GM15510 (cell line): ENCODE data around the gene LMLN.

Experiments used
- POLR2A ChIP-seq: IDR thresholded peaks from 3 replicates; pipeline ENCODE4 v1.6.1; 2011; ENCODE audit warnings: borderline replicate concordance; ENCODE audit not compliant: insufficient read length; ENCODE audit errors: extremely low read depth

LMLN gene

DNA sequence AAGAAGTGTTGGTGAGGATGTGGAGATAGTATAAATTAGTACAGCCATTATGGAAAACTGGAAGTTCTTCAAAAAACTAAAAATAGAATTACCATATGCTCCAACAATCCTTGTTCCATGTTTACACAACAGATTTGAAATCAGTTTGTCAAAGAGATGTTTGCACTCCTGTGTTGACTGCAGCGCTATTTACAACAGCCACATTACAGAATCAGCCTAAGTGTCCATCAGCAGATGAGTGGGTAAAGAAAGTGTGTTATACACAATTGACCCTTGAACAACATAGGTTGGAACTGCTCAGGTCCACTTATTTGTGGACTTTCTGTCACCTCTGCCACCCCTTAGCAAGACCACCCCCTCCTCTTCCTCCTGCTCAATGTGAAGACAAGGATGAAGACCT lies 34.7 kb downstream of the LMLN start:
- no peak for TF ChIP-seq POLR2A

GRCh38 chr3:197996855-197997254 lies 36.8 kb downstream of the LMLN start:
- TF ChIP-seq POLR2A = no peak

GRCh38 chr3:197997936-197998335 lies 37.9 kb downstream of the LMLN start:
- no peak for TF ChIP-seq POLR2A

DNA sequence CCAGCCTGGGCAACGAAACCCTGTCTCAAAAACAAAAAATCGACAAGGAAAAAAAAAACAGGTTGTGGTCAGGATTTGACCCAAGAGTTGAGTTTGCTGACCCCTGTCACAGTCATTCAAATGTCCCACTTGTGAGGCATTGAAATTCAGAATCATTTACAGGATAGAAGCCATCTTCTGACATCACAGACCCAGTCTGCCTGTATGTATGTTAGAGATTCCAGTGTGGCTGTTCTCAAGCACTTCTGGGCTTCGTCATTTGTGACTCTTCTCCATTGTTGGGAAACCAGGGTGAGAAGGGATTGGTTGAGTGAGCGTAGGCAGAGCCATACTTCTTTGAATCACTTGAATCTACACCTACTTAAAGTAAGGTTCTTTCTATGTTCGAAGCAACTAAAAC lies 57.1 kb downstream of the LMLN start:
- no peak for TF ChIP-seq POLR2A

DNA sequence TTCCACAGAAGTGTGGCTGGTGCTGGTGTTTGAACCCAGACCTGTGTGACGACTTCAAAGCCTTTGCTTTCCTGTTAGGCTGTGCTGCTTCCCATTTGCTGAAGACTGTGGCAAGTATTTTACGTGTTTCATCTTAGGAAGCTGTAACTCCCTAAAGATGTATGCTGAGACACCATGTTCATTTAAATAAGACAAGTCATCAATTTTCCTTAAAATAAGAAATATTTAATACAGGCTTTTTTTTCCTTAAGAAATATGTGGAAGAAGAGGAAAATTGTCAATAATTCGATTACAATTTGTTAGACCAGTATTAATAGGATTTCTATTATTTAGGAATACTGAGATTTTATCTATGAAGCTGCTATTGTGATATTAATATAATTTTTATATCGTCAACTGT lies 58.4 kb downstream of the LMLN start:
- no peak for TF ChIP-seq POLR2A

DNA sequence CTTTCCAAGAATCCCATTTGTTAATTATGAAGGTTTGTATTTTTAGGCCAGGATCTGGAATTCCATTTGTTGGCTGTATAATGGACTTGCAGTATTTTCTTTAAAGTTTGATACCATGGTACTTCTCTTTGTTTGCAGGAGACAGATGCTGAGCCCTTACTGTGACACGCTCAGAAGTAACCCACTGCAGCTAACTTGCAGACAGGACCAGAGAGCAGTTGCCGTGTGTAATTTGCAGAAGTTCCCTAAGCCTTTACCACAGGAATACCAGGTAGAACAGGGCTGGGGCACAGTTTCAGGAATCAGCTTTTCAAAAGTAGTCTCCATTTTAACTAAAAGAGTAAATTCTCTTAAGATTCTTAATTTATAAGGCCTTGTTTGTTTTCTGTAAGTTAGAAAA lies 59.1 kb downstream of the LMLN start:
- TF ChIP-seq POLR2A = no peak

DNA sequence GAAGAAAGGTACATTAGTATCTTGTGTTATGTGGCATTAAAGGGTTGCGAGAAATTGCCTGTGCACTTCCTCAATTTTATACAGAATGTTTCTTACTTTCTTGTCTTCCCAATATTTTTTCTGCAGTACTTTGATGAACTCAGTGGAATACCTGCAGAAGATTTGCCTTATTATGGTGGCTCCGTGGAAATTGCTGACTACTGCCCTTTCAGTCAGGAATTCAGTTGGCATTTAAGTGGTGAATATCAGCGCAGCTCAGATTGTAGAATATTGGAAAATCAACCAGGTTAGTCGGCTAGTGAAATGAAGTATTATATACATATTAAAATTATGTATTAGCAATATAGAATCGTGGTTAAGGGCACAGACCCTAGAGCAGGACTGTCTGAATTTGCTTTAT lies 61.3 kb downstream of the LMLN start:
- no peak for TF ChIP-seq POLR2A

DNA sequence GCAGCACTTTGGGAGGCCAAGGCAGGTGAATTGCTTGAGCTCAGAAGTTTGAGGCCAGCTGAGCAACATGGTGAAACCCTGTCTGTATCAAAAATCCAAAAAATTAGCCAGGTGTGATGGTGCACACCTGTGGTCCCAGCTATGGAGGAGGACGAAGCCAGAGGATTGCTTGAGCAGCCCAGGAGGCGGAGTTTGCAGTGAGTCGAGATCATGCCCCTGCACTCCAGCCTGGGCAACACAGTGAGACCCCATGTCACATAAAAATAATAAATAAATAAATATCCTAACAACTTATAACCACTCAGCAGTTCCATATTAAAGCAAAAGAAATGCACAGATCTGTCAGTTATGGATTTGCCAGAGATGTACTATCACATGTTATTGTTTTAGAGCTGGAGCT lies 62.6 kb downstream of the LMLN start:
- no peak for TF ChIP-seq POLR2A

DNA sequence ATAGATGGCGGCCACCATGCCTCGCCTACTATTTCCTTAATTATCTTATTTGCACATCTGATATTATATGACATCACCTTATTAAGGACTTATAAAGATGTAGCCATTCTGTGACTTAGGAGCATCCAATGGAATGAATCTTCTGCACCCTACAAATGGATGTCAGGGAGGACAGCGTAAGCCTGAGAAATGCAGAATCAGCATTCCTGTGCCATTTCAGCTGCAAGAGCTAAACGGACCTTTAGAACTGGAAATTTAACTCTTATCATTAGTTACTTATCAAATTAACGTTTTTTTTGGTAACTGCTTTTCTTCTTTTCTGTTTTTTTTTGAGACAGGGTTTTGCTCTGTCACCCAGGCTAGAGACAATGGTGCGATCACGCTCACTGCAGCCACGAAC lies 65.6 kb downstream of the LMLN start:
- no peak for TF ChIP-seq POLR2A

- no peak for TF ChIP-seq POLR2A
Observed at GRCh38 chr3:198026620-198027019, 66.6 kb downstream of the LMLN start.

DNA sequence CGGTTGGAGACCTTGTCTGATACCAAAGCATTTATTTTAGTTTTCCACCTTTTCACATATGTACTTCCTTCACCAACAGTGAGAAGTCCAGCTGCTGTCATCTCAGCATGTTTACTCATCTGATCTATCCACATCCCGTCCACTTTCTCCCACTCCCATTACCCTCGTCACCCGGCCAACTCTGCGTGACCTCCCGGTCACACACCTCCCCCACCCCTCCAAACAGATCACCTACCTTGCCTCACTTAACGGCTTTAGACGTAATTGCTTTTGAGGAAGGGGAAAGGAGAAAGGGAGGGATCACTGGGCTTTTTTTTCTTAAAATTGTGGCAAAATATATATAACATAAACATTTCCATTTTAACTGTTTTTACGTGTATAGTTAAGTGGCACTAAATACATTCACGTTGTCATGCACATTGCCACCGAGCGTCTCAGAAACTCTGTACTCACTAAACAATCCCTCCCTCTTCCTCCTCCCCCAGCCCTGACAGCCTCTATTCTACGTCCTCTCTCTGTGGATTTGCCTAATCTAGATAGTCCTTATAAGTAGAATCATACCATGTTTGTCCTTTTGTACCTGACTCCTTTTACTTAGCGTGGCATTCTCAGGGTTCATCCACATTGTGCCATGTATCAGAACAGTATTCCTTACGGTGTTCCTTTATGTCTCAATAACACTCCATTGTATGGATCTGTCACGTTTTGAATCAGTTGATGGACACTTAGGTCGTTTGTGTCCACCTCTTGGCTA lies 67.2 kb downstream of the LMLN start:
- no peak for TF ChIP-seq POLR2A

GRCh38 chr3:198027799-198028390 lies 67.9 kb downstream of the LMLN start:
- TF ChIP-seq POLR2A = no peak

GRCh38 chr3:198028718-198029117 lies 68.7 kb downstream of the LMLN start:
- TF ChIP-seq POLR2A = no peak

- no peak for TF ChIP-seq POLR2A
Observed at GRCh38 chr3:198030125-198030524, 70.1 kb downstream of the LMLN start.

GRCh38 chr3:198030726-198031125 lies 70.7 kb downstream of the LMLN start:
- no peak for TF ChIP-seq POLR2A
